GM12891 (cell line): ENCODE results near the gene C11orf24.

Experiments
- POLR2A ChIP-seq: IDR thresholded peaks from 2 replicates; pipeline ENCODE4 v1.6.1; 2011; ENCODE audit warnings: low read depth, low read length, control low read depth
- POLR2AphosphoS5 ChIP-seq: IDR thresholded peaks from 2 replicates; pipeline ENCODE4 v1.6.1; 2011; ENCODE audit warnings: low read depth, low read length, control low read depth
- POU2F2 ChIP-seq: IDR thresholded peaks from 2 replicates; pipeline ENCODE4 v1.6.1; 2011; ENCODE audit warnings: low read depth, mild to moderate bottlenecking, control low read depth, low read length, moderate library complexity
- TAF1 ChIP-seq: IDR thresholded peaks from 2 replicates; pipeline ENCODE4 v1.6.1; 2011; ENCODE audit warnings: low read depth, low read length, control low read depth

DNA sequence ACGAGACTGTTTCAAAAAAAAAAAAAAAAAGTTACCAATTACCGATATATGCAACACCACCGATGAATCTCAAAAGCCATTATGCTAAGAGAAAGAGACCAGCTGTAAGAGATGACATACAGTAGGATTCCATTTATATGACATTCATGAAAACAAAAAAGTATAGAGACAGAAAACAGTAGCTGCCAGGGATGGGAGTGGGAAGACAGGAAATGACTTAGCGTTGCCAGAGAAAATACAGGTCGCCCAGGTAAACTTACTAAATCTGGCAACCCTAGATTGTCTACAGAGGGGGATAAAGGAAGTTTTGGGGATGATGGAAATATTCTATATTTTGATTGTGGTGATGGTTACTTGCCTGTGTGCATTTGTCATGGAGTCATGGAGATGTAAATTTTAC, 7.9 kb upstream of the C11orf24 start:
- TF ChIP-seq POLR2A (no peak), TAF1 (no peak), POLR2AphosphoS5 (no peak), POU2F2 (no peak)
